HG02852 (cell line): ENCODE data around the gene PGA3.
A peak's percentile ranks its signal among the peaks of the same experiment; 100 is the strongest.
"Not testable (repeated sequence)": the region's sequence is repeated elsewhere in the genome, so short reads cannot be mapped to it uniquely, and the experiment has no call there.

Experiments
- ATAC-seq: cut with Tn5 transposase; IDR thresholded peaks from one replicate; pipeline ENCODE4 v1.9.1; 2021; ENCODE audit warnings: mild to moderate bottlenecking, moderate library complexity; ENCODE audit not compliant: unreplicated experiment

PGA3 gene

DNA sequence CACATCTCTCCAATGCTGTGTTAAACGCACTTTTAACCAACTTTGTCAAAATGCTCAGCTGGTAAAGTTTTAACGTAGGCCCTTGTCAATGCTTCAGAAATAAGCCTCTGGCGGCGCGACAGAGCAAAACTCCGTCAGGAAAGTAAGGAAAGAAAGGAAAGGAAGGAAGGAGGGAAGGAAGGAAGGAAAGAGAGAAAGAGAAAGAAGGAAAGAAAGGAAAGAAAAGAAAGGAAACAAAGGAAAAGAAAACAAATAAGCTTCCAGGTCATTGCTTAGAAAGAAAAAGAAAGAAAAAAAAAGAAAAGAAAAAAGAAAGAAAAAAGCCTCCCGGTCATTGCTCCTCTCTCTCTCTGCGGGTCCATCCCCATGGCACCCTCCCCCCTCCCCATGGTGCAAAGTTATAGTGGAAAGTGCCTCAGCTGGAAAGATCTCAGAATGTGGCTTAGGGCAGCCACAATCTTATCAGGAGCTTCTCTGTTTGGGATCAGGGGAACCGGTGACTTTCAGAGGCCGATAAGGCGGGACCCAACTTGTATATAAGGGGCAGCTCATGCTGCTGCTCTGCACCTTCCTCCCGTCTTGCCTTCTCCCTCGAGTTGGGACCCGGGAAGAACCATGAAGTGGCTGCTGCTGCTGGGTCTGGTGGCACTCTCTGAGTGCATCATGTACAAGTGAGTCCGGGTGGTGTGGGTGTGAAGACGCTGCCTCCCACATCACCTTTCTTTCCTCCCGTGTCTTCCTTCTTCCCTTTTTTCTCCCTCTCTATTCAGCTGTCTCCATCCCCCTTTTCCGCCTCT lies at the start of gene PGA3:
PGA3 (plus strand) TSS at position 566 of the 797 bp plus-strand sequence; CDS start at position 616, 50 bp downstream.
- ATAC-seq: not testable (repeated sequence)

- ATAC-seq: no peak
Measured at GRCh38 chr11:61153593-61154095, 49.7 kb upstream of the PGA3 start.

DNA sequence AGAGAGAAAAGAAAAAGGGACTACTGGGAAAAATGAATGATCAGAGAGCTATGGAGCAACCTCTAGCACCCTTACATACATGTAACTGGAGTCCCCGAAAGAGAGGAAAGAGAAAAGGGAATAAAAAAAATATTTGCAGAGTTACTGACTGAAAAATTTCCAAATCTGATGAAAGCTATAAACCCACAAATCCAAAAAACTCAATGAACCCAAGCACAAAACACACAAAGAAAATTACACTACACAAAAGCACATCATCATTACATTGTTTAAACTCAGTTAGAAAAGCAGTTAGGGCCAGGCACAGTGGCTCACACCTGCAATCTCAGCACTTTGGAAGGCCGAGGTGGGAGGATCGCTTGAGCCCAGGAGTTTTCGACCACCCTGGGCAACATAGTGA lies 48.8 kb upstream of the PGA3 start:
- no peak for ATAC-seq

- no peak for ATAC-seq
Measured at GRCh38 chr11:61155312-61155711, 48.0 kb upstream of the PGA3 start.

GRCh38 chr11:61155741-61156140 lies 47.6 kb upstream of the PGA3 start:
- ATAC-seq: no peak

DNA sequence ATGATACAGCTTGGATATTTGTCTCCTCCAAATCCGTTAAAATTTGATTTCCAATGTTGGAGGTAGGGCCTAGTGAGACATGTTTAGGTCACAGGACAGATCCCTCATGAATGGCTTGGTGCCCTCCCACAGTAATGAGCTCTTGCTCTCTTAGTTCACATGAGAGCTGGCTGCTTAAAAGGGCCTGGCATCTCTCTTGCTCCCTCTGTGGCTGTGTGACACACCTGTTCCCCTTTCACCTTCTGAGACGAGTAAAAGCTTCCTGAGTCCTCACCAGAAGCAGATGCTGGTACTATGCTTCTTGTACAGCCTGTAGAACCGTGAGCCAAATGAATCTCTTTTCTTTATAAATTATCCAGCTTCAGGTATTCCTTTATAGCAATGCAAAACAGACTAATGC lies 45.6 kb upstream of the PGA3 start:
- ATAC-seq: no peak

DNA sequence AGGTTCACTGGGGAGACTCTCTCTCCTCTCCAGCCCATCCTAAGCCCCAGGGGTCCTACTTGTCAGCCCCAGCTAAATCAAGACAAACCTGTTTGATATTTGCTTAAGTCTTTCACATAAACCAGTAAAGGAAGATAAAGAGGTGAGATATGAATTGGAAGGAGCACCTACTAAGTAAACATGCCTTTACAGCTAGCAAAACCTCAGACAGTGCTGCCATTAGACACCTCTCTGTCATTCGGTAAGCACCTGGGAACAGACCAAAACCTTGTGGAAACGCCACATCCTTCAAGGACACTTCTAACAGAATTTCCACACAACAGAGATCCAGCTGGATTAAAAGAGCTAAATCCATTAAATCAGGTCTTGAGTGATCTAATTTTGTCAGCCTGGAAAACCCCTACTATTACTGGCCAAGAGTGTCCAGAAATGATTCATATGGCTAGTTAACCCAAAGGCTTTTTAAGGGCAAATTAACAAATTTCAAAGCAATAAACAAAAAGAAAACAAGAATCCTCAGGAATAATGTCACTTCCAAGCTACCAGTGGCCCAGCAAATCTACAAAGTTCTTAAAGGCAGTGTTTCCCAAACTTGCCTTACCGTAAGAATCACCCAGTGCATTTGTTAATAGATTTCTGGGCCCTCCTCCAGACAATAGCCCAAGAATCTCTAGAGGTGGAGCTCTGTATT lies 44.5 kb upstream of the PGA3 start:
- ATAC-seq: no peak

DNA sequence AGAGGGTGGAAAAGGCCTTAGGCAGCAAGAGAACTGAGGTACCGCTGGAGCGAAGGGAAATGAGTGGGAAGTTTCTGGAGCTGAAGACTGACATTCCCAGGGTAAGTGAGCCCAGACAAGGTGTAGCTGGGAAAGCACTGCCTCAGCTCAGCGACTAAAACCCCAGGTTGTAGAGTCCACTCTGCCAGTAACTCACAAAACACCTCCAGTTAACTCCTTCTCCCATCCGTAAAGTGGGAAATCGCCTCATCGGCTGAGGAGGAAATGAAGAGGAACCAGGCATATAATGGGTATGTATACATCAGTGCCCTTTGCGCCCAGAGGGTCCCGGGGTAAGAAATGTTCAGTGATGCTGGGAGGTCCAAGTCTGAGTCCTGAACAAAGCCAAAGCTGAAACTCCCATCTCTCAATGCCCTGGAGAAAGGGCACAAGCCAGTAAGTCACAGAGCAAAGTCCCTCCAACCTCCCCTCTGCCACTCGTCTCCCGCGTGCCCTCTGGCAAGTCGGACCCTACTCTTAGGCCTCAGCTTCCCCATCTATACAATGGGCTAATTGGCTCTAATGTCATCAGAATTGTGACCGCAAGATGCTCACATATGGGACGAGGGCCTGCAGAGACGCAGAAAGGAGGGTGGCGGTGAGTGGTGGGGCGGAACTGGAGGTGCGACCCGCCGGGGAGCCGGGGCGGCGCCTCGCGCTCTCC lies 42.7 kb upstream of the PGA3 start:
- ATAC-seq: no peak

DNA sequence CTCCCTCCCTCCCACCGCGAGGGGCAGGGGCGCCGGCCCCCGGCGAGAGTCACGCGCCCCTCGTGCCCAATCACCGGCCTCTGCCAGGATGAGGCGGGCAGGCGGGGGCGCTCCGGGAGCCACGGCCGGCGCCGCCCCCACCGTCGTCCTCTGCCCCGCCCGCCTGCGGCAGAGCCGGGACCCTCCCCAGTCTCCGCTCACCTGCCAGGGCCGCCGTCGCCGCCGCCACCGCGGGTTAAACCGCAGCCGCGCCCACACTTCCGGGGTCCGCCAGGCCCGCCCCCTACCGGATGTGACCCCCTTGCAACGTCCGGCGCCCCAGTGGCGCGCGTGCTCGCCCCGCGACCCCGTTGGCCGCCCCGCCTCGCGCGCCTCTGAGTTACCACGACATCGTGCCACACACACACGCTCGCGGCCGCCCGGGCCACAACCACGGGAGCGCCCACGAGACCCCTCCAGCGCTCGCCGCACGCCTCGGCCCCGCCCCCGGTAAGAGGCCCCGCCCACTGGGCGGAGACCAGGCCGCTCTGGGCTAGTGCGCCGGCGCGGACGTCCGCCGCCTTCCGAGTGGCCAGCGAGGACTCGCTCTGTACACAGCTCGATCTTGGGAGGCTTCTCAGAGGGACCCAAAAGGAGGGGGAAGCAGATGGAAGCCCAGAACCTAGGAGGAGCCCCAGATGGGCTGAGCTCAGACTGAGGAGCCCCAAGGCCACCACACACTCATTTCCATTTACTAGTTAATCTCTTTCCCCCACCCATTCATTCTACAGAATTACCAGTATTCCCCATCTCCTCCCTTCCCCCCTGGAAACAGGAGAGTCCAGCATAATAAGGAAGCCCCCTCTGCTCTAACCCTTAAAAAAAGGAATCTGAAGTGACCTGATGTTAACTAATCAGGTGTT lies 41.9 kb upstream of the PGA3 start, which contains the start of gene VPS37C:
VPS37C (minus strand) TSS at position 237 of the 902 bp plus-strand sequence. CDS start 22,597 bp downstream, outside the sequence.
- ATAC-seq: peak; percentile 68

- ATAC-seq: no peak
Measured at GRCh38 chr11:61162092-61162941, 41.0 kb upstream of the PGA3 start.

DNA sequence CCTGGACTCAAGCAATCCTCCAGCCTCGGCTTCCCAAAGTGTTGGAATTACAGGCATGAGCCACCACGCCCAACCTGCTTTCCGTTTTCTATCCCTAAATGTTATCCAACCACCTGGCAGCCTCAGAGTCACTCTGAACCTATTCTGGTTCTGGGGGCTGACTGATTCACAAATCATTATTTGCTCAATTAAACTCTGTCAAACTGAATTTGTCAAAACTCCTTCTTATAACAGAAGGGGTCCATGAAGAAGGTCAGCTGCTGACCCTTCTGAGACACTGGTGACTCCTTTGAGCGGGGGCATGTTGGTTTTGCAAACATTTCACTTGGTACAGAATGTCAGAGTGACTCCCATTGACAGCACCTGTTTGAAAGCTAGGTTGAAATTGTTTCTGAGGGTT lies 40.3 kb upstream of the PGA3 start:
- no peak for ATAC-seq

- ATAC-seq: no peak
Measured at GRCh38 chr11:61163714-61164605, 39.4 kb upstream of the PGA3 start.

GRCh38 chr11:61164606-61165424 lies 38.5 kb upstream of the PGA3 start:
- no peak for ATAC-seq

GRCh38 chr11:61165785-61166184 lies 37.5 kb upstream of the PGA3 start:
- not testable (repeated sequence) for ATAC-seq

GRCh38 chr11:61166331-61166730 lies 37.0 kb upstream of the PGA3 start:
- not testable (repeated sequence) for ATAC-seq

DNA sequence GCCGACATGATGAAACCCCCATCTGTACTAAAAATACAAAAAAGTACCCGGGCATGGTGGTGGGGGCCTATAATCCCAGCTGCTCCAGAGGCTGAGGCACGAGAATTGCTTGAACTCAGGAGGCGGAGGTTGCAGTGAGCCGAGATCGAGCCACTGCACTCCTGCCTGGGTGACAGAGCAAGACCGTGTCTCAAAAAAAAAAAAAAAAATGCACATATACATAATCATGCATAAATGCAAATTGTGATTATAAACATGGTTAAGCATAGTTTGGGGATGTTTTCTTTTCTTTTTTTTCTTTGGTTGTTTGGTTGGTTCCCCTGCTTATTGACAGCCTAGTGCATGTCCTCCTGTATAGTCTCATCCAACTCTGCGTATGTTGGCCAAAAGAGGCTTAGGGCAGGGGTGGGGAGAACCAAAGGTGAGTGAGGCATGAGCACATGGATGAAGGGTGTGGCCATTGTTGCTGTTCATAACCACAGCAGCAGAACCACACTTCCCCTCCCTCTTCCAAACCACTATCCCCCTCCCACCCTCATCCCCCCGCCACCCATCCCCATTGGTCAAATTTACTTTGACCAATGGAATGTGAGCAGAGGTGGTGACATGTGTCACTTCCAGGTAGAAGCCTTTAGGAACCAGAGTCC lies 35.1 kb upstream of the PGA3 start:
- no peak for ATAC-seq

DNA sequence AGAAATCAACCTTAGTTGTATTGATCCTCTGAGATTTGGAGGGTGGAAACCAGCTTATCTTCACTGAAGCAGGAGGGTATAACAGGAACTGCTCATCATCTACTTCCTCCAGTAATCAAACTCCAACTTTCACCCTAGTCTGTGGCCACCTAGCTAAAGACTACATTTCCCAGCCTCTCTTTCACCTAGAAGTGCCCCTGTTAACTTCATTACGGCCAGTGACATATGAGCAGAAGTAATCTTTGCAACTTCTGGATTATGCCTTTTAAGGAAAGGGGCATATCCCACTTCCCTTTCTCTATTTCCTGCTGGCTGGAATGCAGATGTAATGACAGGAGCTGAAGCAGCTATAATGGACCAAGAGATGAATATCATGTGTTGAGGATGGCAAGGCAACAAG lies 34.5 kb upstream of the PGA3 start:
- no peak for ATAC-seq
